Measurements from ENCODE around the gene ADAD2.

DNA sequence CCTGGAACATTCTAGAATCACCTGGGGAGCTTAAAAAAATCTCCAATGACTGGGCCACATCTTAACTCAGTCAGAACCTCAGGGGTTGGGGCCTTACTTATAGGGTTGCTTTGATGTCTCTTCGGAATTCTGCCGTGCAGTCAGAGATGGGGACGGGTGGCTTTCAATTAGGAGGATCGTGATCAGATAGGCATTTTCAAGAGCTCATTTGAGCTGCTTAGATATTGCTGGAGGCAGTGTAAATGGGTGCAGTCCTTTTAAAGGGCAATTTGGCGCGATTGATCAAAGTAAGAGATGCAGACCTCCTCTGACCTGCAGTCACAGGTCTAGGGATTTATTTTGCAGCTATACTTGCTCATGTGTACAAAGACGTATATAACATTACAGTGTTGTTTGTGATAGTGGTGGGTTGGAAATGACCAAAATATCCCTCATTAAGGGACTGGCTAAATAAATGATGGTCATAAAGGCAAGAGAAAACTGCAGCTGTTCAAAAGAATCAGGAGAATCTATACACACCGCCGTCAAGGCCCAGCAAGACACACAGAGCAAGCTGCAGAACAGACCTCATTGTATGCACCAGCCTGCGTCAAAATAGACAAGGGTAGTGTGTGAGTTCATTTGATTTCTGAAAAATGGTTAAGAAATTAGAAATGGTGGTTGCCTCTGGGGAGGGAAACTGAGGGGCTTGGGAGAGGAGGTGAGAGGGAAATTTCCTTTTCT is 55.2 kb downstream of the ADAD2 start:
- TF ChIP-seq, protein P1, sequence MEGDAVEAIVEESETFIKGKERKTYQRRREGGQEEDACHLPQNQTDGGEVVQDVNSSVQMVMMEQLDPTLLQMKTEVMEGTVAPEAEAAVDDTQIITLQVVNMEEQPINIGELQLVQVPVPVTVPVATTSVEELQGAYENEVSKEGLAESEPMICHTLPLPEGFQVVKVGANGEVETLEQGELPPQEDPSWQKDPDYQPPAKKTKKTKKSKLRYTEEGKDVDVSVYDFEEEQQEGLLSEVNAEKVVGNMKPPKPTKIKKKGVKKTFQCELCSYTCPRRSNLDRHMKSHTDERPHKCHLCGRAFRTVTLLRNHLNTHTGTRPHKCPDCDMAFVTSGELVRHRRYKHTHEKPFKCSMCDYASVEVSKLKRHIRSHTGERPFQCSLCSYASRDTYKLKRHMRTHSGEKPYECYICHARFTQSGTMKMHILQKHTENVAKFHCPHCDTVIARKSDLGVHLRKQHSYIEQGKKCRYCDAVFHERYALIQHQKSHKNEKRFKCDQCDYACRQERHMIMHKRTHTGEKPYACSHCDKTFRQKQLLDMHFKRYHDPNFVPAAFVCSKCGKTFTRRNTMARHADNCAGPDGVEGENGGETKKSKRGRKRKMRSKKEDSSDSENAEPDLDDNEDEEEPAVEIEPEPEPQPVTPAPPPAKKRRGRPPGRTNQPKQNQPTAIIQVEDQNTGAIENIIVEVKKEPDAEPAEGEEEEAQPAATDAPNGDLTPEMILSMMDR (IDR thresholded peaks at IDR 0.05) = no peak
- TF ChIP-seq POLR2A (IDR thresholded peaks at IDR 0.05) = no peak

All from heart left ventricle (tissue), 13 donors.